BJ (cell line): ENCODE measurements around the gene RPS5. TPM values are rescaled to one million over a fixed set of nuclear protein-coding genes. Genes with fewer than 3 reads are reported as not detected.
"Not testable (repeated sequence)": the region's sequence is repeated elsewhere in the genome, so short reads cannot be mapped to it uniquely, and the experiment has no call there.

Experiments
- CTCF ChIA-PET: fragments of 350-600 bp; formaldehyde crosslinking; extraction: SDS; loops from one replicate; lab custom pipeline; 2021; ENCODE audit warnings: antibody characterized with exemption, inconsistent platforms; lab: Yijun Ruan, JAX
- POLR2A ChIA-PET: fragments of 300-600 bp; sonication (Branson Sonifier 250); formaldehyde crosslinking; extraction: SDS; loops from one replicate; lab custom pipeline; 2021; ENCODE audit warnings: antibody characterized with exemption; lab: Charles Lee
- DNase-seq: peaks from one replicate; pipeline ENCODE4 v3.0.0-alpha.2; 2011; ENCODE audit warnings: low read depth
- H3K27me3 ChIP-seq: 2 replicates; pipeline ENCODE4 v1.6.0; 2011; ENCODE audit warnings: low read length; ENCODE audit not compliant: control insufficient read depth, insufficient read depth
- H3K36me3 ChIP-seq: 2 replicates; pipeline ENCODE4 v1.5.1; 2011; ENCODE audit warnings: low read length; ENCODE audit not compliant: control insufficient read depth, insufficient read depth
- H3K4me3 ChIP-seq: 2 replicates; pipeline ENCODE4 v1.5.1; 2011; ENCODE audit warnings: low read depth, mild to moderate bottlenecking, control low read depth, low read length
- polyA plus RNA-seq: library from polyadenylated mRNA; depleted of rRNA; stranded (reverse); fragments of >200 nt; gene quantifications from 2 replicates; pipeline ENCODE4 v1.2.3, GENCODE V29; 2011
- TF ChIP-seq, protein P1 (sequence below): IDR thresholded peaks from 2 replicates; pipeline ENCODE4 v1.5.1; 2011; ENCODE audit warnings: low read depth, mild to moderate bottlenecking, control low read depth, inconsistent platforms, low read length, moderate library complexity; ENCODE audit not compliant: insufficient read depth

The RPS5 gene
- polyA plus RNA-seq, 1 experiment: 3,326 TPM

GRCh38 chr19:58374200-58374599 is 12.9 kb upstream of the RPS5 start:
- ChIA-PET CTCF (interaction anchor here (0.9 kb wide), 1 partner anchor 12 kb away, joined by 3 read pairs; the partner anchor contains the start of gene ZNF497), POLR2A (no interaction called here)
- DNase-seq: no peak
- Histone ChIP-seq H3K4me3 (no peak overlapping the region), H3K36me3 (no peaks in the 10 kb centered on the region), H3K27me3 (no peaks in the 10 kb centered on the region)
- TF ChIP-seq, protein P1, sequence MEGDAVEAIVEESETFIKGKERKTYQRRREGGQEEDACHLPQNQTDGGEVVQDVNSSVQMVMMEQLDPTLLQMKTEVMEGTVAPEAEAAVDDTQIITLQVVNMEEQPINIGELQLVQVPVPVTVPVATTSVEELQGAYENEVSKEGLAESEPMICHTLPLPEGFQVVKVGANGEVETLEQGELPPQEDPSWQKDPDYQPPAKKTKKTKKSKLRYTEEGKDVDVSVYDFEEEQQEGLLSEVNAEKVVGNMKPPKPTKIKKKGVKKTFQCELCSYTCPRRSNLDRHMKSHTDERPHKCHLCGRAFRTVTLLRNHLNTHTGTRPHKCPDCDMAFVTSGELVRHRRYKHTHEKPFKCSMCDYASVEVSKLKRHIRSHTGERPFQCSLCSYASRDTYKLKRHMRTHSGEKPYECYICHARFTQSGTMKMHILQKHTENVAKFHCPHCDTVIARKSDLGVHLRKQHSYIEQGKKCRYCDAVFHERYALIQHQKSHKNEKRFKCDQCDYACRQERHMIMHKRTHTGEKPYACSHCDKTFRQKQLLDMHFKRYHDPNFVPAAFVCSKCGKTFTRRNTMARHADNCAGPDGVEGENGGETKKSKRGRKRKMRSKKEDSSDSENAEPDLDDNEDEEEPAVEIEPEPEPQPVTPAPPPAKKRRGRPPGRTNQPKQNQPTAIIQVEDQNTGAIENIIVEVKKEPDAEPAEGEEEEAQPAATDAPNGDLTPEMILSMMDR: no peak

GRCh38 chr19:58376724-58377123 is 10.3 kb upstream of the RPS5 start:
- H3K27me3 ChIP-seq, H3K4me3 ChIP-seq, DNase-seq, H3K36me3 ChIP-seq, POLR2A ChIA-PET, CTCF ChIA-PET: not testable (repeated sequence)

GRCh38 chr19:58379246-58379645 is 7.8 kb upstream of the RPS5 start:
- CTCF ChIA-PET: no interaction called here
- TF ChIP-seq, protein P1: no peak
- DNase-seq: no peak
- POLR2A ChIA-PET: no interaction called here
- no peaks in the 10 kb centered on the region for H3K27me3 ChIP-seq
- H3K36me3 ChIP-seq: no peaks in the 10 kb centered on the region
- H3K4me3 ChIP-seq: no peak overlapping the region

DNA sequence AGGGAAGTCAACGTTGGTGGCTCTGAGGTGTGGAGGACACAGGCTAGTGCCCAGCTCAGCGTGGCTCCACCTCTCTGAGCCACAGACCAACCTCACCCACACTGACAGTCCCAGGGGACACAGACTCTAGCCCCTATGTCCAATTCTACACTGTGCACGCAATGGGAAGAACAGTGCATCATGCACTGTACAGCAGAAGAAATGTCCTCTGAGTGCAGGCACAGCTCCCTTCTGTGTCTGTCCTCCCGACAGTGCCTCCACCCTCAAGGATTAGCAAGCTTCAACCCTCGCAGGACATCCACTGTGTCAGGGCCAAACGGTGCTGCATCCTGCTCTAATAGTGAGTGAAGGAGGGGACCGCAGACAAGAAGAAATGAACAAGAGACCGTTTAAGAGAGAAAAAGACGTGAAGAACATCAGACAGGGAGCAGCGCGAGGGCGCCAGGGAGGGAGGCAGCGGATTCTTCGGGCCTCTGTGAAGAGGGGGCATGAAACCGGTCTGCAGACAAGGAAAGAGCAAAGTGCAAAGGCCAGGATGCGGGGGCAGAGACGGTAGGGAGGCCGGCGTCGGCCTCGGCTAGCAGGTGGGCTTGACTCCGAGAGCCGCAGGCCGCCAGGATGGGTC is 6.9 kb upstream of the RPS5 start:
- ChIA-PET CTCF (interaction anchor here (0.6 kb wide), 1 partner anchor 200 kb away, joined by 3 read pairs; no protein-coding TSS in a partner anchor), POLR2A (no interaction called here)
- no peaks in the 10 kb centered on the region for H3K36me3 ChIP-seq
- no peak for DNase-seq
- TF ChIP-seq, protein P1: no peak
- H3K27me3 ChIP-seq: no peaks in the 10 kb centered on the region
- peak overlapping the region; percentile 62 for H3K4me3 ChIP-seq

DNA sequence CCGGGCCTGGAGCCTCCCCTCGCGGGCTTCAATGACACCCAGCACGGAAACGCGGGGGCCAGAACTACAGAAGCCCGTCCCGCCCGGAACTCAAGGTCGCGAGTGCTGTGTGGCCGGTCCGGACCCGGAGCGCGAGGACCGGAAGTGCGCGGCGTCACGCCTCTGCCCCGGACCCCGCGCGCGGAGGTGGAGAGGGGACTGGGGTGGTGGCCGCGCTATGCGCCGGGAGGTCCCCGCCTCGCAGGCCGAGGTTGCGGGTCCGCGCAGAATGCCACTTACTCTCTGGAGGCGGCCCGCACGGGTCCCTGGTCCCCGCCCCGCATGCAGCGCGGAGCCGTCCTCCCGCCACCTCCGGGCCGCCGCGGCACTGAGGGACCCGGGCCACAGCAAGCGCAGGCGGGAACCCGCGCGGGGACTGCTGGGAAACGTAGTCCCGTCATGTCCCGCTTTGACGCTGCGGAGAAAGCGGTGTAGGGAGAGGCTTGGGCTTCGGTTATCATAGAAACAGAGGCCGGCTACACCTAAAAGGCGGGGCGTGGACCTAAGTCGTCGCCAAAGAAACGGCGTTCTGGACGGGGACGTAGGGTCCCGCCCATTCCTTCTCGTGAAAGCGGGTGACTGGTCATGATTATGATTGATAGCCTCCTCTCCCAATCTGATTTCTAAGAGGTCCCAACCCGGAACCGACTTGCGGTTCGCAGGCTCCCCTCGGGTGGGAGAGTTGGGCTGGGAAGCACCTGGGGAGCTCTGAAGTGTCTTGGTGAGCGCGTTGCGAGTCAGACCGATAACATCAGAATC is 6.2 kb upstream of the RPS5 start, which contains the start of gene ZNF837:
TSS of gene ZNF837 (minus strand) at position 369 of the 798 bp plus-strand sequence. CDS start 11,698 bp downstream, outside the sequence.
- DNase-seq: peak; percentile 100
- ChIA-PET POLR2A (interaction anchor here (0.7 kb wide), 1 partner anchor 24 kb away, joined by 3 read pairs; no protein-coding TSS in a partner anchor), CTCF (interaction anchor here (0.6 kb wide), 1 partner anchor 168 kb away, joined by 3 read pairs; no protein-coding TSS in a partner anchor)
- no peaks in the 10 kb centered on the region for H3K27me3 ChIP-seq
- peak within 1 kb of the TSS; percentile 62 for H3K4me3 ChIP-seq
- H3K36me3 ChIP-seq: no peaks in the 10 kb centered on the region
- TF ChIP-seq, protein P1: no peak
